Measurements from ENCODE around the gene CDK14. TPM values are rescaled to one million over a fixed set of nuclear protein-coding genes. Genes with fewer than 3 reads are reported as not detected.

Gene CDK14
- total and polyA plus RNA-seq, 10 of the 15 experiments (the other 5 are each of a cell fraction or from before 2014, with no cell fraction given): 6.5 to 61.3 (median 24.2) TPM

GRCh38 chr7:90896458-90896857 lies 300.3 kb downstream of the CDK14 start (continued):
- TF ChIP-seq SKIL (IDR thresholded peaks at IDR 0.05; ENCODE audit: low read depth, poor library complexity, severe bottlenecking): no peak
- TF ChIP-seq FOXM1 (IDR thresholded peaks at IDR 0.05; ENCODE audit: low read depth, low read length): no peak
- no peak for TF ChIP-seq DPF2 (IDR thresholded peaks at IDR 0.05)
- no peak for TF ChIP-seq SPI1 (IDR thresholded peaks at IDR 0.05; ENCODE audit: borderline replicate concordance, insufficient read depth, low read depth, low read length)
- TF ChIP-seq ZBTB33 (IDR thresholded peaks at IDR 0.05): no peak
- TF ChIP-seq, protein P1, sequence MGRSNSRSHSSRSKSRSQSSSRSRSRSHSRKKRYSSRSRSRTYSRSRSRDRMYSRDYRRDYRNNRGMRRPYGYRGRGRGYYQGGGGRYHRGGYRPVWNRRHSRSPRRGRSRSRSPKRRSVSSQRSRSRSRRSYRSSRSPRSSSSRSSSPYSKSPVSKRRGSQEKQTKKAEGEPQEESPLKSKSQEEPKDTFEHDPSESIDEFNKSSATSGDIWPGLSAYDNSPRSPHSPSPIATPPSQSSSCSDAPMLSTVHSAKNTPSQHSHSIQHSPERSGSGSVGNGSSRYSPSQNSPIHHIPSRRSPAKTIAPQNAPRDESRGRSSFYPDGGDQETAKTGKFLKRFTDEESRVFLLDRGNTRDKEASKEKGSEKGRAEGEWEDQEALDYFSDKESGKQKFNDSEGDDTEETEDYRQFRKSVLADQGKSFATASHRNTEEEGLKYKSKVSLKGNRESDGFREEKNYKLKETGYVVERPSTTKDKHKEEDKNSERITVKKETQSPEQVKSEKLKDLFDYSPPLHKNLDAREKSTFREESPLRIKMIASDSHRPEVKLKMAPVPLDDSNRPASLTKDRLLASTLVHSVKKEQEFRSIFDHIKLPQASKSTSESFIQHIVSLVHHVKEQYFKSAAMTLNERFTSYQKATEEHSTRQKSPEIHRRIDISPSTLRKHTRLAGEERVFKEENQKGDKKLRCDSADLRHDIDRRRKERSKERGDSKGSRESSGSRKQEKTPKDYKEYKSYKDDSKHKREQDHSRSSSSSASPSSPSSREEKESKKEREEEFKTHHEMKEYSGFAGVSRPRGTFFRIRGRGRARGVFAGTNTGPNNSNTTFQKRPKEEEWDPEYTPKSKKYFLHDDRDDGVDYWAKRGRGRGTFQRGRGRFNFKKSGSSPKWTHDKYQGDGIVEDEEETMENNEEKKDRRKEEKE (IDR thresholded peaks at IDR 0.05): no peak
- no peak for TF ChIP-seq GATAD2B (conservative IDR thresholded peaks at IDR 0.05; ENCODE audit: low read depth)
- no peak for TF ChIP-seq ETV6 (conservative IDR thresholded peaks at IDR 0.05 in 1 of 2, IDR thresholded peaks at IDR 0.05 in 1 of 2; ENCODE audit: borderline replicate concordance in 1 of 2, low read depth in 1 of 2)
- no peak for TF ChIP-seq CBX5 (IDR thresholded peaks at IDR 0.05; ENCODE audit: low read depth)

Measured in GM12878 (cell line).